Sciatic nerve (tissue), 2 donors: ENCODE data around the gene PLXNA4. TPM values are rescaled to one million over a fixed set of nuclear protein-coding genes. Genes with fewer than 3 reads are reported as not detected.

ENCODE experiments used
- ATAC-seq: fragments of 200-7000 bp; cut with Tn5 transposase; one replicate; pipeline ENCODE4 v1.9.1; 2020; ENCODE audit warnings: mild to moderate bottlenecking, moderate library complexity
- DNase-seq: peaks from one replicate; pipeline ENCODE4 v3.0.0-alpha.2; 2020; ENCODE audit warnings: low spot score
- intact Hi-C: fragments of 100-400 bp; cut with DNase I; formaldehyde crosslinking; loops from one replicate; pipeline ENCODE4 v1.14.2; 2022
- total RNA-seq: library from RNA; stranded (reverse); fragmentation: NEBNext Ultra II Directional; extraction: Animal tissue kit (Norgen Biotek cat#: 25700); gene quantifications from one replicate; pipeline ENCODE4 v1.2.1, GENCODE V29; 2021
- donor health status: DM: no; HTN: no; CAD: no.
- donor health status: DM: no; HTN: no; CAD: no.

PLXNA4 gene
- total RNA-seq, 1 donor from 2014 or later: 9.0 TPM

DNA sequence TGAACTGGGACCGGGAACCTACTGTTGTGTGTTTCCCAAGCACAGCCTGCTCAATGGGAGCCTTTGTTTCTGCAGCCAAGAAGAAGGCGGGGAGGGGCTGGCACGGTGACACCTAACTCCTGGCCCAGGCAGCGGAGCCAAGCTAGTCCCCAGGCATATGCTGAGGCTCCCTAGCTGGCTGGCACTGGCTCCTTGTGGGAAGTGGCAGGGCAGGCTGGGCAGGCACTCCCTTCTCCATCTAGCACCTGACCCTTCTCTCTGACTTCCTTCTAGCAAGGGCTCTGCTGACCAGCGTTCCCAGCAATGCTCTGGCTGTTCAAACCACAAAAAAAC, 325.0 kb downstream of the PLXNA4 start:
- intact Hi-C loops: no loop called here
- ATAC-seq (peak; percentile 87), DNase-seq (peak; percentile 69)

DNA sequence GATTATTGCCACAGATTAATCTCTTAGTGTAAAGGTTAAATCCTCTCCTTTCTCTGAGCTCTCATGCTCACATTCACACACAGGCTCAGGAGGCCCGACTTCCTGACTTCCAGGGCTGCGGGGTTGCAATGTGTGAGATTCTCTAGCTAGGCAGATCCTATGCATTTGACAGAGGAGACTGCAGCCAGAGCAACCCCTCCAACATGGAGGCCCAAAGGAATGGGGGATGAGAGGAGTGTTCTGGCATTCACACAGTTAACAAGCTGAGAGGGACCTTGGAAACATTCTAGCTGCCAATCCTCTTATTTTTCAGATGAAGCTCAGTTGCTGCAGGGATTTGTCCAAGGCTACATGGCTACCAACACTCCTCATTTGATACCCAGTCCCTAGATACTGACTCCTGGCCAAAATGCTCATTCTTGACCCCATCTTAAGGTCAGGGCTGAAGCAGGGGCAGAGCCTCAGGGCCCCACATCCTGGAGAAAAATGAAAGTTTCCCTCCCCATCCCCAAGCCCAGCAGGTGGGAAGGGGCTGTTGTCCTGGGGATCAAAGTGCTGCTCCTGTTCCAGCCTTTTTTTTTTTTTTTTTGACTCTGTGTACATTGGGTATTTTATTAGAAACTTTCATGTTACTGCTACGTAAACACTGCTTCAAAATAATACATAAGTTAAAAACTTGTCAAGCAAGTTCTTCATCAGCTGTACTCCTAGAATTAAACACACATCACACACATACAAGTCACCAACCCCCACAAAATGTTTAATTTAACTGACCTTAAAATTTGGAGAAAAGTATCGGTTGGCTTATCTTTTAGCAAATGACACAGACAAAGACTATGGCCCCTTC, 325.6 kb downstream of the PLXNA4 start:
- DNase-seq (no peak), ATAC-seq (no peak)
- intact Hi-C loops: no loop called here

- ATAC-seq (no peak), DNase-seq (no peak)
- intact Hi-C loops: loop anchor here (5.0 kb wide), 1 partner anchor 282 kb away; no protein-coding TSS in a partner anchor
Observed at GRCh38 chr7:132249256-132249971, 326.9 kb downstream of the PLXNA4 start.

- intact Hi-C loops: loop anchor here (5.0 kb wide), 1 partner anchor 282 kb away; no protein-coding TSS in a partner anchor
- no peak for ATAC-seq
- no peak for DNase-seq
Observed at GRCh38 chr7:132248841-132249240, 327.4 kb downstream of the PLXNA4 start.

GRCh38 chr7:132247995-132248618, 328.2 kb downstream of the PLXNA4 start:
- intact Hi-C loops: loop anchor here (5.0 kb wide), 1 partner anchor 281 kb away; no protein-coding TSS in a partner anchor

DNA sequence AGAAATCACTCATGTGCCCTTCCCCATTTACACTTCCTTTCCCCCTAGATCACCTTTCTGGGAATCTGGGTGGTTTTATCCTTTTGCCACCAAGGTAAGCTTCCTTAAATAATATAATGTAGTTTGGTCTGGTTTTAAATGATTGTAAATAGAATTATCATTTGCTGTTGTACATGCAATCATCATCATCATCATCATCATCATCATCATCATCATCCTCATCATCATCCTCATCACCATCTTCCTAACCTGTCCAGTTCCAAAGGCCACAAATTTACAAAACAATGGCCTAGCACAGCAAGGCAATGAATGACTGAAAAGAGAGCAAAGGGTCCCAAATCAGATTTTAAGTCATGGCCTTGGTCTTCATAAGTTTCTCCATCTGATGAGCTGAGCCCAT, 329.7 kb downstream of the PLXNA4 start:
- intact Hi-C loops: loop anchor here (5.0 kb wide), 1 partner anchor 279 kb away; no protein-coding TSS in a partner anchor
- ATAC-seq (no peak), DNase-seq (no peak)

More at GRCh38 chr7:132247995-132248618, 328.2 kb downstream of the PLXNA4 start:
- ATAC-seq (no peak), DNase-seq (no peak)

DNA sequence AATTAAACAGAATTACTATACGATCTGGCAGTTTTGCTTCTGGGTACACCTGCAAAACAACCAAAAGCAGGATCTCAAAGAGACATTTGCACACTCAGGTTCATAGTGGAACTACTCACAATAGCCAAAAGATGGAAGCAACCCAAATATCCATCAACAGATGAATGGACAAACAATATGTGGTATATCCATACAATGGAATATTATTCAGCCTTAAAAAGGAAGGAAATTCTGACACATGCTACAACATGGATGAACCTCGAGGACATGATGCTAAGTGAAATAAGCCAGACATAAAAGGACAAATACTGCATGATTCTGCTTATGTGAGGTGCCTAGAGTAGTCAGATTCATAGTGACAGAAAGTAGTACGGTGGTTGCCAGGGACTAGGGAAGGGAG, 330.7 kb downstream of the PLXNA4 start:
- intact Hi-C loops: loop anchor here (5.0 kb wide), 1 partner anchor 278 kb away; no protein-coding TSS in a partner anchor
- no peak for ATAC-seq
- DNase-seq: no peak

DNA sequence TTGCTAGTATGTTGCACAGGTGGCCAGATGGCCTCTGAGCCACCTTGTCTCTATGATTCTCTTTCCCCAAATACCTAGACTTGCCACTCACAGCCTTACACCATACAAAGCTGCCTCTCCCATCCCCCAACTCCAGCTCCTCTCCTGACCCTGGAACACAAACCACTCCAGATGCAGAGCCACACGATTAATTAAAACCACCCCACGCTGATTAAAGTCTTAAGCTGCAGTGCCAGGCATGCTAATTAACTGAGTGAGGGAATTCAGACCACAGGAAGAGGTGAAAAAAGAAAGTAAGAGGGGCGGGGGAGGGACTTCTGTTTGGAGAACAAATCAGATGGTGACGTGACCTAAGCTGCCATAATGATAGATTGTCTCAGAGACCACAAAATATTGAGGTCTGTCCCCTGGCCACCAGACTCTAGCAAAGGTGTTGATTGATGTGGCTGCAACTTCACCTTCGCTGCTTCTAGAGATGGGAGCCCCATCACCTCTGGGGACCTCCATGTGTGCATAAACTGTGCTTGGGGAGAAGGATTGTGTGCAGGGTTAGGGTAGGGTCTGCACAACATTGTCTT, 331.3 kb downstream of the PLXNA4 start:
- intact Hi-C loops: loop anchor here (5.0 kb wide), 1 partner anchor 278 kb away; no protein-coding TSS in a partner anchor
- DNase-seq (no peak), ATAC-seq (no peak)

- DNase-seq (no peak), ATAC-seq (no peak)
- intact Hi-C loops: no loop called here
Observed at GRCh38 chr7:132243463-132243862, 332.8 kb downstream of the PLXNA4 start.

- ATAC-seq: no peak
- no peak for DNase-seq
- intact Hi-C loops: no loop called here
Observed at GRCh38 chr7:132243051-132243450, 333.2 kb downstream of the PLXNA4 start.

GRCh38 chr7:132242192-132242812, 334.0 kb downstream of the PLXNA4 start:
- DNase-seq (no peak), ATAC-seq (no peak)
- intact Hi-C loops: no loop called here

DNA sequence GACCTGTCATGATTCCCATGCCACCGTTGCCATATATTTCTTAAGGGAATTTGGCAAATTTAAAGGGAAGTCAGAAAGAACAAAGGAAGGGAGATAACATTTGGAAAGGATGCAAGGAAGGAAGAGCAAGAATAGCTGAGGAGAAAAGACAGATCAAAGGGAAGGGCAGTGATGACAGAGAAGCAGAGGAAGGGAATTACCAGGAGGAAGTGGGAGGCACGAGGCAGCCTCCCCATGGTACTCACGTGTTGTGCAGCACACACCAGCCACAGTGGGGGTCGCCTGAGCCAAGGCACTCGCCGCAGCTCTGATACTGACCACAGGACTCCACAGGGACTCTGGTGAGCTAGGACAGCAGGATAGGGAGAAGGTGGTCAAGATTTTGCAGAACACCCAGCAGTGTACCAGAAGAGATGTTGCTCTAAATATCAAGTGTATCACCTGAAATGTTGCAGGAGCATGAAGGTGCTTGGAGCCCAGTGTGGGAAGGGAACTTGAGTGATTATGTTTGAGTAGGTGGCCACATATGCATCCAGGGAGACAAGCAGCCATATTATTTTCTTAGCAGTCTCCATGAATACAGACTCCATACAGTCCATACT, 335.3 kb downstream of the PLXNA4 start:
- ATAC-seq (no peak), DNase-seq (no peak)
- intact Hi-C loops: no loop called here

GRCh38 chr7:132240262-132240661, 336.0 kb downstream of the PLXNA4 start:
- no peak for ATAC-seq
- DNase-seq: no peak
- intact Hi-C loops: no loop called here

DNA sequence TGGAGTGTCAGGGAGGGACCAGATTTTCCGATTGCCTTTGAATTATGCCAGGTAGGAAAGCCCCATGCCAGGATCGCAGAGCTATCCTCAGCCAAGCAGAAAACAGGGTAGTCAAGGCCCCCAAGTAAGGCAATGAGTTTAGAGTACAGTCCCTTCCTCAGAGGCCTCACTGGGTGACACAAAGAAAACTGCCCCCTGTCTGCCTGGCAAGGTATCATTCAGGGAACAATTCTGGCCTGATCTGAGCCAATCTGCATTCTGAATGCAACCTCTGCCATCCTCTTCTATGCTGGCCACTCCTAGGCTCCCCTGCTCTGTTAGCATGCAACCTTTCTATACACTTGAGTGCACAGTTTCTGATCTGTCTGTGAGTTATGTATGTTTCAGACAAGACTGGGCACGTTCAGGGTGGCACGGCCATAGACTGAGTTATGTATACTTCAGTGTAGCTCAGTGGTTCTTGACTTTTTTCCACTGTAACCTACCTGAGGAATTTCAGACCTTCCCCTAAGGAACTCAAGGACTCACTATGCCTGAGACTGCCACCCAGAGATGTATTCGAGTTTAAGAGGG, 336.8 kb downstream of the PLXNA4 start:
- intact Hi-C loops: no loop called here
- ATAC-seq: no peak
- no peak for DNase-seq

- ATAC-seq: no peak
- intact Hi-C loops: no loop called here
Observed at GRCh38 chr7:132234711-132235110, 341.6 kb downstream of the PLXNA4 start.

DNA sequence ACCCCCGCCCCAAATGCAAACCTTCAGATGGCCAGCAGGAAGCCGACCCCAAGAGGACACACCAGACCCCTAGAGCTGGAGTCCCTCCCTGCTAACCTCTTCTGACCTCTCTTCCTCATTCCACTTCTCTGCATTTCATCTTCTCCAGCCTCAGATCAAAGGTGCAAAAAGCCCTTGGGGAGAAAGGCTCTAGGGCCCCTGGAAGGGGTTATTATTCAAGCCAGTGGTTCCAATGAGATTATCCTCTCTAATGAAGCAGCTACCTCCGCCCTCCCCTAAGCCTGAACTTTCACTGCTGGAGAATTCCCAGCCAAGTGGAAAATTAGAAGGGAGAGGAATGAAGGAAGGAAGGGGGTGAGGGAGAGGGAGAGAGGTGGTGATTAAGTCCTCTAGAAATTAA, 343.9 kb downstream of the PLXNA4 start:
- ATAC-seq (no peak), DNase-seq (no peak)
- intact Hi-C loops: no loop called here

More at GRCh38 chr7:132234711-132235110, 341.6 kb downstream of the PLXNA4 start:
- no peak for DNase-seq

DNA sequence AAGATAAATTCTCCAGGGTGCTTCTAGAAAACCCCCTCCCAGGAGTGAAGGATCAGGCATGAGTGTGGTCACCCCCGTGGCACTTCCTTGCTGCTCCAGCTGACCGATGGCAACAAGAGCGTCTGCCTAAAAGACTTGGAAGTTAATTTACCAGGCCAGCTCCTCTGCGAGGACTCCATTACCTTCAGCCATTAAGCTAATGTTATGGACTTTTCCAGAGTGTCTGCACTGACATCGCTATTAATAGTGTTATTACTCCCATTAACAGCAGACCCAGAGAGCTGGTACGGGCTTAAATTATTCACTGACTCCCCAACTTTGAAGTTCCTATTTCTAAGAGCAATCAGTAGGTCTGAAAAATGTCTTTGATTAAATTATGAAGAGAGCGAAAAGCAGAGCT, 345.8 kb downstream of the PLXNA4 start:
- DNase-seq (no peak), ATAC-seq (no peak)
- intact Hi-C loops: no loop called here

GRCh38 chr7:132228240-132228639, 348.0 kb downstream of the PLXNA4 start:
- DNase-seq (no peak), ATAC-seq (no peak)
- intact Hi-C loops: no loop called here
